HG03439 (cell line): Measurements from ENCODE around the gene LDLRAP1.

Source experiments
- ATAC-seq: cut with Tn5 transposase; IDR thresholded peaks from one replicate; pipeline ENCODE4 v1.9.1; 2021; ENCODE audit warnings: mild to moderate bottlenecking, moderate library complexity; ENCODE audit not compliant: unreplicated experiment

Gene LDLRAP1

GRCh38 chr1:25561421-25562100 is 18.2 kb downstream of the LDLRAP1 start:
- ATAC-seq, result no peak

- no peak for ATAC-seq
Observed at GRCh38 chr1:25562101-25562927, 18.9 kb downstream of the LDLRAP1 start.

- no peak for ATAC-seq
Observed at GRCh38 chr1:25562928-25563283, 19.5 kb downstream of the LDLRAP1 start.

- no peak for ATAC-seq
Observed at GRCh38 chr1:25563330-25564215, 20.2 kb downstream of the LDLRAP1 start.

GRCh38 chr1:25564777-25565574 is 21.6 kb downstream of the LDLRAP1 start:
- no peak for ATAC-seq

GRCh38 chr1:25565626-25566025 is 22.2 kb downstream of the LDLRAP1 start:
- no peak for ATAC-seq

GRCh38 chr1:25566176-25566729 is 22.8 kb downstream of the LDLRAP1 start:
- ATAC-seq, result no peak

GRCh38 chr1:25566730-25567341 is 23.4 kb downstream of the LDLRAP1 start:
- no peak for ATAC-seq

- ATAC-seq, result no peak
Observed at GRCh38 chr1:25567710-25568089, 24.3 kb downstream of the LDLRAP1 start.

- ATAC-seq, result no peak
Observed at GRCh38 chr1:25568090-25568833, 24.9 kb downstream of the LDLRAP1 start.

GRCh38 chr1:25568834-25569596 is 25.6 kb downstream of the LDLRAP1 start:
- ATAC-seq, result no peak

- no peak for ATAC-seq
Observed at GRCh38 chr1:25569597-25570396, 26.4 kb downstream of the LDLRAP1 start.

GRCh38 chr1:25570798-25571521 is 27.6 kb downstream of the LDLRAP1 start:
- no peak for ATAC-seq

GRCh38 chr1:25571522-25571970 is 28.1 kb downstream of the LDLRAP1 start:
- no peak for ATAC-seq

- no peak for ATAC-seq
Observed at GRCh38 chr1:25572107-25572506, 28.7 kb downstream of the LDLRAP1 start.

- no peak for ATAC-seq
Observed at GRCh38 chr1:25572708-25573590, 29.5 kb downstream of the LDLRAP1 start.
